ENCODE measurements around the gene GRID1. TPM values are rescaled to one million over a fixed set of nuclear protein-coding genes. Genes with fewer than 3 reads are reported as not detected.

The GRID1 gene
- polyA plus RNA-seq, 1 of the 3 experiments (the other 2 are of a cell fraction): 0.13 TPM

DNA sequence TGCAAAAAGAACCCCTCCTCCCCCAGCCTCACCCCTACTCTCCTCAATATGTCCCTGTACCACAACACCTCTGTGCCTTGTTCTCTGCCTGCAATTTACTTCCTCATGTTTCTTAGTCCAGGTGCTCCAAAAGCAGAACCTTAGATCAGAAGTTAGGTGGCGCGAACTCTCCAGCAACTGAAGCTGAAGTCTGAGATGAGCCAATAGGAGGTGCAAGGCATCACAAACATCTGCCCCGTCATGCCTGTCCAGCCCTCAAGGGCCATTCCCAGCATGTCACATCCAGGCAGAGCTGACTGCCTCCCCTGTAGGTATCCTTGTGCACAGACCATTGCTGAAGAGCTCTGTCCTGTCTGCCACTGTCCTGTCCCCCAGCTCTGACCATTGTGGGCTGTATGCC, 508.8 kb downstream of the GRID1 start (continued):
- TF ChIP-seq GATA2 (CRISPR knock-in tag; IDR thresholded peaks at IDR 0.05) (no peak), TEAD4 (IDR thresholded peaks at IDR 0.05; ENCODE audit: borderline replicate concordance, insufficient read depth) (no peak), RCOR1 (IDR thresholded peaks at IDR 0.05; ENCODE audit: low read length) (no peak), TCF12 (IDR thresholded peaks at IDR 0.05) (no peak), FOXM1 (IDR thresholded peaks at IDR 0.05; ENCODE audit: low read depth) (no peak)

DNA sequence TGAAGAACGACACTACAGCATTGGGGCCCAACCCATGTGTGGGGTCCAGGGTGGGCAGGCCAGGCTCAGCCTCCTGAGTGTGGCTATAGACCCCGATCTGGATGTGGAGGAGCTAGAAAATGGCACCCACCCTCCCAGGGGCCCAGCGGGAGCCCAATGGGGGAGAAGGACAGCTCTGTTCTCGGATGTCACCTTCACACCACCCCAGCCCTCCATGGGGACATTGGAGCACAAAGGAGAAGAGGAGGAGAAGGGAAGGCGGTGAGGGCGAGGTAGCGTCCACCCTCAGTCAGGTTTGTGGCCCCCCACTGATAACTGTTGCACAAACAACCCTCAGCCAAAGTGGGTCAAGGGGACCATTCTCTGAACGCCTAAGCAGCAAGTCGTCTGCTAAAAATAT, 509.3 kb downstream of the GRID1 start:
- H3K36me3 ChIP-seq (replicated peaks in 1 of 2; ENCODE audit: control insufficient read depth in 1 of 2, insufficient read depth in 2 of 2, low read length in 1 of 2): no peaks in the 10 kb centered on the region
- 45% methylated on average over 8 of the region's 9 CpGs for WGBS (ENCODE audit: low lambda C conversion rate)
- H4K20me1 ChIP-seq (ENCODE audit: insufficient read depth): no peaks in the 10 kb centered on the region
- TF ChIP-seq SIN3A (IDR thresholded peaks at IDR 0.05; ENCODE audit: borderline replicate concordance, low read depth, low read length): no peak
- no peaks in the 10 kb centered on the region for H3K79me2 ChIP-seq (ENCODE audit: insufficient read depth)
- peaks cover 0 to 4% of the 10 kb centered on the region in 2 experiments; a peak in 1 of 4 replicates for H3K4me1 ChIP-seq (ENCODE audit: control insufficient read depth in 1 of 2, insufficient read depth in 2 of 2, low read depth in 1 of 2, low read length in 1 of 2)
- no peaks in the 10 kb centered on the region for H3K9me3 ChIP-seq
- no peaks in the 10 kb centered on the region for H3K27me3 ChIP-seq (ENCODE audit: insufficient read depth)
- H3K9ac ChIP-seq: no peak overlapping the region
- no peak overlapping the region for H3K27ac ChIP-seq (ENCODE audit: low read depth in 2 of 2, low read length in 1 of 2)
- H2AFZ ChIP-seq (ENCODE audit: low read depth): no peak overlapping the region
- H3F3A ChIP-seq (replicated peaks; ENCODE audit: insufficient read depth): no peaks in the 10 kb centered on the region
- no peak overlapping the region for H3K4me2 ChIP-seq
- no peak overlapping the region for H3K4me3 ChIP-seq (ENCODE audit: low read depth in 2 of 2, low read length in 1 of 2)
- CTCF ChIA-PET: no interaction called here
- H3K9me2 ChIP-seq: no peaks in the 10 kb centered on the region
- DNase-seq: no peak
- POLR2A ChIA-PET: no interaction called here

DNA sequence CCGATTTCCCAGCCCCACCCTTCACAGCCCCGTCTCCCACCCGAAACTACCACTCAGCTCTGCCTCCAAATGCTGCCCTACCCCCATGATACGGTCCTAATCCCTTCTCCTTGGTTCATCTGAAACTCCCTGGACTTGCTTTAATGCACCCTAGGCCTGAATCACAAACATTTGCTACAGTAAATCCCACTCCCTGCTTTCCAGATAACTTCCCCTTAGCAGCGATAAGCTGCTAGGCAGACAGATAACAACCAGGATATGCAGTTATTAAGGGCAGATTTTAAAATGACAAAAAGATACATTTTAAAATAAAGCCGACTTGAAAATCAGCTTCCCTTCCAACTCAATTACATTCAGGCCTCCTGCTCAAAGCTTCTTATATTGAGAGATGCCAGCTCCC, 514.7 kb downstream of the GRID1 start:
- ChIA-PET POLR2A (interaction anchor here (0.6 kb wide), 1 partner anchor 18 kb away, joined by 3 read pairs; no protein-coding TSS in a partner anchor), CTCF (interaction anchor here (1.1 to 1.4 kb wide), 2 partner anchors 12 to 63 kb away, joined by 3 read pairs; no protein-coding TSS in a partner anchor)
- Histone ChIP-seq H3K4me1 (ENCODE audit: control insufficient read depth in 1 of 2, insufficient read depth in 2 of 2, low read depth in 1 of 2, low read length in 1 of 2) (peaks cover 0 to 6% of the 10 kb centered on the region in 2 experiments; a peak in 1 of 4 replicates), H3K4me3 (ENCODE audit: low read depth in 2 of 2, low read length in 1 of 2) (no peak overlapping the region), H2AFZ (ENCODE audit: low read depth) (no peak overlapping the region), H3K27ac (ENCODE audit: low read depth in 2 of 2, low read length in 1 of 2) (no peak overlapping the region), H3K4me2 (no peak overlapping the region), H3K27me3 (ENCODE audit: insufficient read depth) (no peaks in the 10 kb centered on the region), H3K36me3 (replicated peaks in 1 of 2; ENCODE audit: control insufficient read depth in 1 of 2, insufficient read depth in 2 of 2, low read length in 1 of 2) (no peaks in the 10 kb centered on the region), H4K20me1 (ENCODE audit: insufficient read depth) (no peaks in the 10 kb centered on the region), H3K9me2 (no peaks in the 10 kb centered on the region), H3K79me2 (ENCODE audit: insufficient read depth) (no peaks in the 10 kb centered on the region), H3K9ac (no peak overlapping the region), H3K9me3 (no peaks in the 10 kb centered on the region), H3F3A (replicated peaks; ENCODE audit: insufficient read depth) (no peaks in the 10 kb centered on the region)
- DNase-seq: no peak
- TF ChIP-seq GATA2 (CRISPR knock-in tag; IDR thresholded peaks at IDR 0.05) (peak; percentile 51), EP300 (IDR thresholded peaks at IDR 0.05; ENCODE audit: borderline replicate concordance in 1 of 2, low read depth in 1 of 2, low read length in 1 of 2) (no peak)
- 37% methylated on average over 6 of the region's 6 CpGs for WGBS (ENCODE audit: low lambda C conversion rate)

DNA sequence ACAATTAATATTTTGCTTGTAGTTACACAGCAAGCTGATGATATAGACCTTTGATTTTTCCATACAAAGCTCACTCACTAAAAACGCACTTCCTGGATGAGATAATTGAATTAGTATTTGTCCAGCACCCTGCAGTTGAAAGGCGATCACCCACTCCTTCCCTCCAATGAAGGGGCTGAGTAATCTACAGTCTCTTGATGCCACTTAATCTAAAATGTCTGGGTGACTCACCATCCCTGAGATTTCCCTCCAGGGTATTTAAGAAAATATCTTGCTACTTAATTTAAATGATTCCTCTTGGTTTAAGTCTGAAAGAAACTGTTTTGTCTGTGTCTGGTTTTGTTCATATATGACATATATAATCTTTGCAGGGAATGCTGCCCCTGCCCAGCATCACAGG, 515.3 kb downstream of the GRID1 start:
- H3K9me3 ChIP-seq: no peaks in the 10 kb centered on the region
- H3K9ac ChIP-seq: no peak overlapping the region
- H3F3A ChIP-seq (replicated peaks; ENCODE audit: insufficient read depth): no peaks in the 10 kb centered on the region
- no peak overlapping the region for H3K4me2 ChIP-seq
- H3K36me3 ChIP-seq (replicated peaks in 1 of 2; ENCODE audit: control insufficient read depth in 1 of 2, insufficient read depth in 2 of 2, low read length in 1 of 2): no peaks in the 10 kb centered on the region
- no peak overlapping the region for H2AFZ ChIP-seq (ENCODE audit: low read depth)
- H3K4me1 ChIP-seq (ENCODE audit: control insufficient read depth in 1 of 2, insufficient read depth in 2 of 2, low read depth in 1 of 2, low read length in 1 of 2): peaks cover 0 to 6% of the 10 kb centered on the region in 2 experiments; a peak in 1 of 4 replicates
- CTCF ChIA-PET: interaction anchor here (1.4 kb wide), 1 partner anchor 62 kb away, joined by 3 read pairs; no protein-coding TSS in a partner anchor
- no peak for DNase-seq
- H3K27me3 ChIP-seq (ENCODE audit: insufficient read depth): no peaks in the 10 kb centered on the region
- H3K9me2 ChIP-seq: no peaks in the 10 kb centered on the region
- no peak overlapping the region for H3K27ac ChIP-seq (ENCODE audit: low read depth in 2 of 2, low read length in 1 of 2)
- POLR2A ChIA-PET: no interaction called here
- no peaks in the 10 kb centered on the region for H4K20me1 ChIP-seq (ENCODE audit: insufficient read depth)
- no peak overlapping the region for H3K4me3 ChIP-seq (ENCODE audit: low read depth in 2 of 2, low read length in 1 of 2)
- 25% methylated on average over 2 of the region's 2 CpGs for WGBS (ENCODE audit: low lambda C conversion rate)
- H3K79me2 ChIP-seq (ENCODE audit: insufficient read depth): no peaks in the 10 kb centered on the region
- no peak for TF ChIP-seq RFX5 (IDR thresholded peaks at IDR 0.05; ENCODE audit: low read length)
- no peak for TF ChIP-seq JUND (IDR thresholded peaks at IDR 0.05)
- no peak for TF ChIP-seq FOXM1 (IDR thresholded peaks at IDR 0.05; ENCODE audit: low read depth)
- no peak for TF ChIP-seq TCF12 (IDR thresholded peaks at IDR 0.05)
- TF ChIP-seq, protein P1, sequence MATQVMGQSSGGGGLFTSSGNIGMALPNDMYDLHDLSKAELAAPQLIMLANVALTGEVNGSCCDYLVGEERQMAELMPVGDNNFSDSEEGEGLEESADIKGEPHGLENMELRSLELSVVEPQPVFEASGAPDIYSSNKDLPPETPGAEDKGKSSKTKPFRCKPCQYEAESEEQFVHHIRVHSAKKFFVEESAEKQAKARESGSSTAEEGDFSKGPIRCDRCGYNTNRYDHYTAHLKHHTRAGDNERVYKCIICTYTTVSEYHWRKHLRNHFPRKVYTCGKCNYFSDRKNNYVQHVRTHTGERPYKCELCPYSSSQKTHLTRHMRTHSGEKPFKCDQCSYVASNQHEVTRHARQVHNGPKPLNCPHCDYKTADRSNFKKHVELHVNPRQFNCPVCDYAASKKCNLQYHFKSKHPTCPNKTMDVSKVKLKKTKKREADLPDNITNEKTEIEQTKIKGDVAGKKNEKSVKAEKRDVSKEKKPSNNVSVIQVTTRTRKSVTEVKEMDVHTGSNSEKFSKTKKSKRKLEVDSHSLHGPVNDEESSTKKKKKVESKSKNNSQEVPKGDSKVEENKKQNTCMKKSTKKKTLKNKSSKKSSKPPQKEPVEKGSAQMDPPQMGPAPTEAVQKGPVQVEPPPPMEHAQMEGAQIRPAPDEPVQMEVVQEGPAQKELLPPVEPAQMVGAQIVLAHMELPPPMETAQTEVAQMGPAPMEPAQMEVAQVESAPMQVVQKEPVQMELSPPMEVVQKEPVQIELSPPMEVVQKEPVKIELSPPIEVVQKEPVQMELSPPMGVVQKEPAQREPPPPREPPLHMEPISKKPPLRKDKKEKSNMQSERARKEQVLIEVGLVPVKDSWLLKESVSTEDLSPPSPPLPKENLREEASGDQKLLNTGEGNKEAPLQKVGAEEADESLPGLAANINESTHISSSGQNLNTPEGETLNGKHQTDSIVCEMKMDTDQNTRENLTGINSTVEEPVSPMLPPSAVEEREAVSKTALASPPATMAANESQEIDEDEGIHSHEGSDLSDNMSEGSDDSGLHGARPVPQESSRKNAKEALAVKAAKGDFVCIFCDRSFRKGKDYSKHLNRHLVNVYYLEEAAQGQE (IDR thresholded peaks at IDR 0.05; ENCODE audit: low read depth, low read length): no peak
- TF ChIP-seq SIN3A (IDR thresholded peaks at IDR 0.05; ENCODE audit: borderline replicate concordance, low read depth, low read length): no peak
- TF ChIP-seq GATA2 (CRISPR knock-in tag; IDR thresholded peaks at IDR 0.05): no peak
- TF ChIP-seq NFIC (IDR thresholded peaks at IDR 0.05; ENCODE audit: borderline replicate concordance): no peak
- no peak for TF ChIP-seq FOXJ3 (CRISPR knock-in tag; IDR thresholded peaks at IDR 0.05)
- TF ChIP-seq, protein P2, sequence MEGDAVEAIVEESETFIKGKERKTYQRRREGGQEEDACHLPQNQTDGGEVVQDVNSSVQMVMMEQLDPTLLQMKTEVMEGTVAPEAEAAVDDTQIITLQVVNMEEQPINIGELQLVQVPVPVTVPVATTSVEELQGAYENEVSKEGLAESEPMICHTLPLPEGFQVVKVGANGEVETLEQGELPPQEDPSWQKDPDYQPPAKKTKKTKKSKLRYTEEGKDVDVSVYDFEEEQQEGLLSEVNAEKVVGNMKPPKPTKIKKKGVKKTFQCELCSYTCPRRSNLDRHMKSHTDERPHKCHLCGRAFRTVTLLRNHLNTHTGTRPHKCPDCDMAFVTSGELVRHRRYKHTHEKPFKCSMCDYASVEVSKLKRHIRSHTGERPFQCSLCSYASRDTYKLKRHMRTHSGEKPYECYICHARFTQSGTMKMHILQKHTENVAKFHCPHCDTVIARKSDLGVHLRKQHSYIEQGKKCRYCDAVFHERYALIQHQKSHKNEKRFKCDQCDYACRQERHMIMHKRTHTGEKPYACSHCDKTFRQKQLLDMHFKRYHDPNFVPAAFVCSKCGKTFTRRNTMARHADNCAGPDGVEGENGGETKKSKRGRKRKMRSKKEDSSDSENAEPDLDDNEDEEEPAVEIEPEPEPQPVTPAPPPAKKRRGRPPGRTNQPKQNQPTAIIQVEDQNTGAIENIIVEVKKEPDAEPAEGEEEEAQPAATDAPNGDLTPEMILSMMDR (IDR thresholded peaks at IDR 0.05): no peak
- no peak for TF ChIP-seq TEAD4 (IDR thresholded peaks at IDR 0.05; ENCODE audit: borderline replicate concordance, insufficient read depth)
- TF ChIP-seq TAF1 (IDR thresholded peaks at IDR 0.05; ENCODE audit: borderline replicate concordance, low read depth, low read length): no peak
- TF ChIP-seq CHD2 (IDR thresholded peaks at IDR 0.05; ENCODE audit: low read length, partially characterized antibody): no peak
